Neuronal stem cell (in vitro differentiated cells): ENCODE data around the gene LRP1.

Source experiments
- DNase-seq: peaks from one replicate; pipeline ENCODE4 v3.0.0-alpha.2; 2013; ENCODE audit warnings: low spot score
- H2AFZ ChIP-seq: one replicate; pipeline ENCODE4 v1.6.1; 2013; ENCODE audit warnings: mild to moderate bottlenecking, low read length, inconsistent platforms
- H2AK5ac ChIP-seq: 2 replicates; pipeline ENCODE4 v1.6.1; 2013; ENCODE audit warnings: low read depth, mild to moderate bottlenecking, inconsistent platforms, low read length, moderate library complexity, mixed read lengths
- H2BK120ac ChIP-seq: 2 replicates; pipeline ENCODE4 v1.6.1; 2013; ENCODE audit warnings: low read depth, mild to moderate bottlenecking, inconsistent platforms, low read length, moderate library complexity, mixed read lengths
- H2BK12ac ChIP-seq: one replicate; pipeline ENCODE4 v1.6.1; 2013; ENCODE audit warnings: low read length, inconsistent platforms
- H2BK15ac ChIP-seq: 2 replicates; pipeline ENCODE4 v1.6.1; 2013; ENCODE audit warnings: mild to moderate bottlenecking, low read length, inconsistent platforms, mixed read lengths
- H2BK5ac ChIP-seq: one replicate; pipeline ENCODE4 v1.6.1; 2013; ENCODE audit warnings: inconsistent platforms, mild to moderate bottlenecking, low read length, moderate library complexity
- H3K14ac ChIP-seq: one replicate; pipeline ENCODE4 v1.6.1; 2013; ENCODE audit warnings: low read length, inconsistent platforms
- H3K18ac ChIP-seq: 2 replicates; pipeline ENCODE4 v1.6.1; 2013; ENCODE audit warnings: low read length, inconsistent platforms
- H3K23ac ChIP-seq: 2 replicates; pipeline ENCODE4 v1.6.1; 2013; ENCODE audit warnings: low read depth, mild to moderate bottlenecking, mixed read lengths, low read length, inconsistent platforms; ENCODE audit not compliant: poor library complexity
- H3K27ac ChIP-seq: replicated peaks from 3 replicates; pipeline ENCODE4 v1.5.1; 2013; ENCODE audit warnings: low read length, inconsistent platforms
- H3K27me3 ChIP-seq, 3 experiments: 2 replicates each; pipeline ENCODE4 v1.6.1; 2013; ENCODE audit warnings: low read length in 3 of 3, mild to moderate bottlenecking in 2 of 3, inconsistent platforms in 1 of 3, low read depth in 1 of 3, mixed read lengths in 1 of 3, moderate library complexity in 1 of 3; ENCODE audit not compliant: control insufficient read depth in 3 of 3, insufficient read depth in 3 of 3
- H3K36me3 ChIP-seq, 2 donors: replicated peaks in 1 of 2; 2 replicates each; pipeline ENCODE4 v1.6.1; 2013; ENCODE audit warnings: low read length in 2 of 2; ENCODE audit not compliant: control insufficient read depth in 2 of 2, insufficient read depth in 2 of 2
- H3K4ac ChIP-seq: 2 replicates; pipeline ENCODE4 v1.6.1; 2013; ENCODE audit warnings: inconsistent platforms, mild to moderate bottlenecking, low read length, moderate library complexity
- H3K4me1 ChIP-seq, 2 donors: 1 replicate in 1 of 2; 2 replicates in 1 of 2; pipeline ENCODE4 v1.6.1; 2013; ENCODE audit warnings: low read length in 2 of 2, low read depth in 1 of 2; ENCODE audit not compliant: control insufficient read depth in 2 of 2, insufficient read depth in 1 of 2
- H3K4me2 ChIP-seq: one replicate; pipeline ENCODE4 v1.6.1; 2013; ENCODE audit warnings: mild to moderate bottlenecking, low read length, inconsistent platforms; ENCODE audit not compliant: insufficient read depth, poor library complexity, severe bottlenecking
- H3K4me3 ChIP-seq, 2 donors: 2 replicates each; pipeline ENCODE4 v1.5.1; 2013; ENCODE audit warnings: low read length in 2 of 2, mild to moderate bottlenecking in 2 of 2, inconsistent platforms in 1 of 2, moderate library complexity in 1 of 2
- H3K79me1 ChIP-seq: one replicate; pipeline ENCODE4 v1.6.1; 2013; ENCODE audit warnings: low read depth, mild to moderate bottlenecking, inconsistent platforms, low read length, moderate library complexity
- H3K9ac ChIP-seq: one replicate; pipeline ENCODE4 v1.6.1; 2013; ENCODE audit warnings: mild to moderate bottlenecking, low read depth, low read length, inconsistent platforms; ENCODE audit not compliant: poor library complexity
- H3K9me3 ChIP-seq, 2 donors: replicated peaks in 1 of 2; 2 replicates each; pipeline versions ENCODE3 to v1.6.1; 2013; ENCODE audit warnings: low read length in 2 of 2, mild to moderate bottlenecking in 2 of 2, inconsistent platforms in 1 of 2, low read depth in 1 of 2, mixed read lengths in 1 of 2, moderate library complexity in 1 of 2; ENCODE audit not compliant: control insufficient read depth in 2 of 2, insufficient read depth in 1 of 2
- H4K8ac ChIP-seq: one replicate; pipeline ENCODE4 v1.6.1; 2013; ENCODE audit warnings: low read depth, mild to moderate bottlenecking, inconsistent platforms, low read length, moderate library complexity
- H4K91ac ChIP-seq: one replicate; pipeline ENCODE4 v1.6.1; 2013; ENCODE audit warnings: low read length, low read depth, mild to moderate bottlenecking, inconsistent platforms; ENCODE audit not compliant: poor library complexity
- WGBS, 2 donors: extraction: QIAGEN DNeasy Blood & Tissue Kit; methylation state at CpG; one replicate each; pipeline ENCODE4 v1.1.7; 2013; ENCODE audit warnings: missing lambda C conversion rate in 2 of 2, mixed read lengths in 1 of 2; ENCODE audit not compliant: insufficient read length in 2 of 2, insufficient replicate concordance in 1 of 2; ENCODE audit errors: extremely low coverage in 2 of 2; 5-methylcytosine and 5-hydroxymethylcytosine counted together

LRP1 gene

GRCh38 chr12:57247041-57247440 is 118.8 kb downstream of the LRP1 start:
- H4K8ac ChIP-seq = no peak overlapping the region
- H3K9me3 ChIP-seq = no peaks in the 10 kb centered on the region
- no peak overlapping the region for H2BK120ac ChIP-seq
- no peak overlapping the region for H3K4me2 ChIP-seq
- H3K36me3 ChIP-seq = peaks cover 0 to 4% of the 10 kb centered on the region in 2 donors
- H2BK5ac ChIP-seq = no peak overlapping the region
- H2BK15ac ChIP-seq = no peak overlapping the region
- no peak for DNase-seq
- peaks cover 7 to 17% (median 8%) of the 10 kb centered on the region in 3 experiments for H3K27me3 ChIP-seq
- no CpG with 5 or more reads among the region's 1 CpG for WGBS, 2 donors
- no peak overlapping the region for H3K9ac ChIP-seq
- no peak overlapping the region for H3K14ac ChIP-seq
- no peak overlapping the region for H2AK5ac ChIP-seq
- H3K27ac ChIP-seq = no peak overlapping the region
- H3K18ac ChIP-seq = no peak overlapping the region
- H3K4me1 ChIP-seq = peaks cover 9 to 14% of the 10 kb centered on the region in 2 donors
- no peak overlapping the region for H2AFZ ChIP-seq
- H3K23ac ChIP-seq = no peak overlapping the region
- H3K4me3 ChIP-seq = no peak overlapping the region
- no peak overlapping the region for H4K91ac ChIP-seq
- H3K4ac ChIP-seq = no peak overlapping the region
- peaks cover 2% of the 10 kb centered on the region for H3K79me1 ChIP-seq
- no peak overlapping the region for H2BK12ac ChIP-seq

GRCh38 chr12:57248934-57249742 is 120.9 kb downstream of the LRP1 start:
- no peak overlapping the region for H4K8ac ChIP-seq
- no peak overlapping the region for H2BK120ac ChIP-seq
- no peak overlapping the region for H3K23ac ChIP-seq
- no CpG with 5 or more reads among the region's 7 CpGs for WGBS, 2 donors
- no peak overlapping the region for H2AFZ ChIP-seq
- H3K9ac ChIP-seq = no peak overlapping the region
- H3K18ac ChIP-seq = no peak overlapping the region
- H3K27me3 ChIP-seq = peaks cover 0 to 3% (median 0%) of the 10 kb centered on the region in 3 experiments
- H3K4me2 ChIP-seq = no peak overlapping the region
- no peak overlapping the region for H2AK5ac ChIP-seq
- no peak overlapping the region for H2BK12ac ChIP-seq
- no peak overlapping the region for H3K14ac ChIP-seq
- H4K91ac ChIP-seq = no peak overlapping the region
- peaks cover 0 to 4% of the 10 kb centered on the region in 2 donors for H3K4me1 ChIP-seq
- H3K27ac ChIP-seq = no peak overlapping the region
- H2BK15ac ChIP-seq = no peak overlapping the region
- H3K9me3 ChIP-seq = no peaks in the 10 kb centered on the region
- peaks cover 0 to 7% of the 10 kb centered on the region in 2 donors for H3K36me3 ChIP-seq
- DNase-seq = no peak
- no peaks in the 10 kb centered on the region for H3K79me1 ChIP-seq
- no peak overlapping the region for H3K4me3 ChIP-seq
- H3K4ac ChIP-seq = no peak overlapping the region
- no peak overlapping the region for H2BK5ac ChIP-seq

- WGBS, 2 donors = 80% methylated on average over 1 of the region's 3 CpGs; no CpG with 5 or more reads in 1 of the 2 donors
- no peak overlapping the region for H3K14ac ChIP-seq
- H3K27ac ChIP-seq = no peak overlapping the region
- no peak overlapping the region for H3K18ac ChIP-seq
- DNase-seq = no peak
- no peak overlapping the region for H3K4me2 ChIP-seq
- no peak overlapping the region for H4K91ac ChIP-seq
- no peak overlapping the region for H3K4ac ChIP-seq
- no peak overlapping the region for H2BK120ac ChIP-seq
- no peak overlapping the region for H3K4me3 ChIP-seq
- no peaks in the 10 kb centered on the region for H3K79me1 ChIP-seq
- H2BK15ac ChIP-seq = no peak overlapping the region
- no peak overlapping the region for H3K23ac ChIP-seq
- no peak overlapping the region for H3K9ac ChIP-seq
- H4K8ac ChIP-seq = no peak overlapping the region
- peaks cover 0 to 4% of the 10 kb centered on the region in 2 donors for H3K4me1 ChIP-seq
- no peaks in the 10 kb centered on the region for H3K27me3 ChIP-seq
- H2BK5ac ChIP-seq = no peak overlapping the region
- H3K36me3 ChIP-seq = peaks cover 4 to 19% of the 10 kb centered on the region in 2 donors
- H2AFZ ChIP-seq = no peak overlapping the region
- H2BK12ac ChIP-seq = no peak overlapping the region
- no peaks in the 10 kb centered on the region for H3K9me3 ChIP-seq
- no peak overlapping the region for H2AK5ac ChIP-seq
Observed at GRCh38 chr12:57250541-57250940, 122.3 kb downstream of the LRP1 start.

- no peak within 1 kb of the TSS for H2BK5ac ChIP-seq
- H3K79me1 ChIP-seq = no peaks in the 10 kb centered on the region
- no peak within 1 kb of the TSS for H2AK5ac ChIP-seq
- WGBS, 2 donors = no CpG with 5 or more reads among the region's 7 CpGs
- H2BK12ac ChIP-seq = no peak within 1 kb of the TSS
- H3K27ac ChIP-seq = no peak within 1 kb of the TSS
- H3K4me3 ChIP-seq = no peak within 1 kb of the TSS
- H3K4ac ChIP-seq = no peak within 1 kb of the TSS
- no peak within 1 kb of the TSS for H4K8ac ChIP-seq
- no peak within 1 kb of the TSS for H3K18ac ChIP-seq
- peaks cover 7 to 24% of the 10 kb centered on the region in 2 donors for H3K36me3 ChIP-seq
- H3K4me2 ChIP-seq = no peak within 1 kb of the TSS
- peaks cover 0 to 4% of the 10 kb centered on the region in 2 donors for H3K4me1 ChIP-seq
- H3K23ac ChIP-seq = no peak within 1 kb of the TSS
- no peak within 1 kb of the TSS for H4K91ac ChIP-seq
- no peak within 1 kb of the TSS for H2BK120ac ChIP-seq
- no peak within 1 kb of the TSS for H2AFZ ChIP-seq
- H2BK15ac ChIP-seq = no peak within 1 kb of the TSS
- H3K27me3 ChIP-seq = no peaks in the 10 kb centered on the region
- no peaks in the 10 kb centered on the region for H3K9me3 ChIP-seq
- H3K14ac ChIP-seq = no peak within 1 kb of the TSS
- DNase-seq = no peak
- no peak within 1 kb of the TSS for H3K9ac ChIP-seq
Observed at GRCh38 chr12:57250956-57251355, 122.7 kb downstream of the LRP1 start, which contains the start of gene STAC3. Gene STAC3 (minus strand): TSS chr12:57251187. CDS start chr12:57249636, 1,551 bp downstream.
